ENCODE measurements around the gene MAP3K5.
A peak's percentile ranks its signal among the peaks of the same experiment; 100 is the strongest.
"Not testable (repeated sequence)": the region's sequence is repeated elsewhere in the genome, so short reads cannot be mapped to it uniquely, and the experiment has no call there.

MAP3K5 gene

GRCh38 chr6:136587527-136587926, 204.8 kb downstream of the MAP3K5 start:
- in situ Hi-C loops (cut with MboI; ENCODE audit: low pct_unique_long_range_greater_than_20kb, low sequenced_read_pairs, unreplicated experiment): no loop called here
- DNase-seq (ENCODE audit: low spot score): no peak
- TF ChIP-seq CTCF (IDR thresholded peaks at IDR 0.05; ENCODE audit: extremely low read depth, insufficient read depth, missing control alignments): no peak

GRCh38 chr6:136586295-136586694, 206.0 kb downstream of the MAP3K5 start:
- no peak for TF ChIP-seq CTCF (IDR thresholded peaks at IDR 0.05; ENCODE audit: extremely low read depth, insufficient read depth, missing control alignments)
- in situ Hi-C loops (cut with MboI; ENCODE audit: low pct_unique_long_range_greater_than_20kb, low sequenced_read_pairs, unreplicated experiment): no loop called here
- DNase-seq (ENCODE audit: low spot score): no peak

GRCh38 chr6:136585523-136585922, 206.8 kb downstream of the MAP3K5 start:
- in situ Hi-C loops (cut with MboI; ENCODE audit: low pct_unique_long_range_greater_than_20kb, low sequenced_read_pairs, unreplicated experiment); DNase-seq (ENCODE audit: low spot score): not testable (repeated sequence)

- DNase-seq (ENCODE audit: low spot score); in situ Hi-C loops (cut with MboI; ENCODE audit: low pct_unique_long_range_greater_than_20kb, low sequenced_read_pairs, unreplicated experiment): not testable (repeated sequence)
Measured at GRCh38 chr6:136584290-136584689, 208.0 kb downstream of the MAP3K5 start.

GRCh38 chr6:136582711-136583471, 209.4 kb downstream of the MAP3K5 start:
- in situ Hi-C loops (cut with MboI; ENCODE audit: low pct_unique_long_range_greater_than_20kb, low sequenced_read_pairs, unreplicated experiment): no loop called here
- peak; percentile 51 for TF ChIP-seq CTCF (IDR thresholded peaks at IDR 0.05; ENCODE audit: extremely low read depth, insufficient read depth, missing control alignments)

GRCh38 chr6:136579800-136580199, 212.5 kb downstream of the MAP3K5 start:
- in situ Hi-C loops (cut with MboI; ENCODE audit: low pct_unique_long_range_greater_than_20kb, low sequenced_read_pairs, unreplicated experiment): no loop called here
- TF ChIP-seq CTCF (IDR thresholded peaks at IDR 0.05; ENCODE audit: extremely low read depth, insufficient read depth, missing control alignments): no peak
- no peak for DNase-seq (ENCODE audit: low spot score)

More at GRCh38 chr6:136582711-136583471, 209.4 kb downstream of the MAP3K5 start:
- DNase-seq (ENCODE audit: low spot score): no peak

GRCh38 chr6:136576821-136577220, 215.5 kb downstream of the MAP3K5 start:
- in situ Hi-C loops (cut with MboI; ENCODE audit: low pct_unique_long_range_greater_than_20kb, low sequenced_read_pairs, unreplicated experiment): no loop called here

More at GRCh38 chr6:136576821-136577220, 215.5 kb downstream of the MAP3K5 start:
- no peak for TF ChIP-seq CTCF (IDR thresholded peaks at IDR 0.05; ENCODE audit: extremely low read depth, insufficient read depth, missing control alignments)
- no peak for DNase-seq (ENCODE audit: low spot score)
